22Rv1 (cell line): ENCODE results near the gene NIN.

Experiments
- CTCF ChIP-seq: fragments of 450-650 bp; IDR thresholded peaks from 2 replicates; pipeline ENCODE4 v1.5.1; 2017; ENCODE audit warnings: mild to moderate bottlenecking
- ZFX ChIP-seq: fragments of 450-650 bp; IDR thresholded peaks from 2 replicates; pipeline ENCODE4 v1.6.1; 2017; ENCODE audit warnings: antibody characterized with exemption, borderline replicate concordance

GRCh38 chr14:50741567-50741966 is 89.4 kb downstream of the NIN start:
- TF ChIP-seq CTCF (no peak), ZFX (no peak)
